SU-DHL-6 (cell line): ENCODE data around the gene C1QC.

Source experiments
- H2AFZ ChIP-seq: fragments of 200-600 bp; sonication (generic); 2 replicates; pipeline ENCODE4 v1.6.1; 2014; ENCODE audit warnings: low read depth, mild to moderate bottlenecking, moderate library complexity, mixed read lengths, antibody characterized with exemption, low read length; ENCODE audit not compliant: severe bottlenecking
- H3F3A ChIP-seq: fragments of 200-600 bp; shearing (Covaris generic); 2 replicates; pipeline ENCODE4 v1.6.0; 2016; ENCODE audit warnings: antibody characterized with exemption, mild to moderate bottlenecking; ENCODE audit not compliant: insufficient read depth
- H3K27ac ChIP-seq: fragments of 200-600 bp; sonication (generic); 2 replicates; pipeline ENCODE4 v1.5.1; 2016; ENCODE audit warnings: low read depth, mild to moderate bottlenecking, low read length, moderate library complexity, mixed read lengths
- H3K27me3 ChIP-seq: fragments of 200-600 bp; sonication (generic), shearing (Covaris generic); 2 replicates; pipeline ENCODE4 v1.6.0; 2014; ENCODE audit warnings: mild to moderate bottlenecking, low read length
- H3K36me3 ChIP-seq: fragments of 200-600 bp; sonication (generic); 2 replicates; pipeline ENCODE4 v1.6.1; 2014; ENCODE audit warnings: mild to moderate bottlenecking, low read length, mixed read lengths
- H3K4me2 ChIP-seq: fragments of 300-600, 200-600 bp; shearing (Covaris generic), sonication (generic); 2 replicates; pipeline ENCODE4 v1.6.0; 2014; ENCODE audit warnings: low read length, low read depth, mild to moderate bottlenecking; ENCODE audit not compliant: poor library complexity, severe bottlenecking
- H3K4me3 ChIP-seq: fragments of 200-600 bp; sonication (generic); 2 replicates; pipeline ENCODE4 v1.5.1; 2014; ENCODE audit warnings: antibody characterized with exemption, low read length, mild to moderate bottlenecking, mixed read lengths; ENCODE audit not compliant: insufficient read depth, poor library complexity, severe bottlenecking
- H3K79me2 ChIP-seq: fragments of 200-600 bp; sonication (generic); 2 replicates; pipeline ENCODE4 v1.6.1; 2014; ENCODE audit warnings: mild to moderate bottlenecking, low read length, moderate library complexity; ENCODE audit not compliant: insufficient read depth
- H3K9ac ChIP-seq: fragments of 200-600 bp; sonication (generic); 2 replicates; pipeline ENCODE4 v1.7.0; 2014; ENCODE audit warnings: mild to moderate bottlenecking, low read length
- H3K9me2 ChIP-seq: fragments of 200-600 bp; sonication (generic); replicated peaks from 2 replicates; pipeline ENCODE4 v1.6.1; 2014; ENCODE audit warnings: low read length; ENCODE audit not compliant: insufficient read depth
- H3K9me3 ChIP-seq: fragments of 200-600 bp; sonication (generic); 2 replicates; pipeline ENCODE4 v1.6.1; 2014; ENCODE audit warnings: low read length, mixed read lengths; ENCODE audit not compliant: insufficient read depth
- H4K20me1 ChIP-seq: fragments of 200-600 bp; sonication (generic); 2 replicates; pipeline ENCODE4 v1.6.1; 2014; ENCODE audit warnings: low read depth, mild to moderate bottlenecking, antibody characterized with exemption, low read length, moderate library complexity, mixed read lengths
- EZH2phosphoT487 ChIP-seq: fragments of 200-600 bp; sonication (generic), shearing (Covaris generic); conservative IDR thresholded peaks from 2 replicates; pipeline ENCODE4 v1.6.1; 2018; ENCODE audit warnings: mild to moderate bottlenecking, antibody characterized with exemption, low read length, moderate library complexity, mixed read lengths
- TF ChIP-seq, protein P1 (sequence below): fragments of 200-600 bp; sonication (generic); IDR thresholded peaks from one replicate; pipeline ENCODE4 v1.5.1; 2017; ENCODE audit warnings: antibody characterized with exemption, mild to moderate bottlenecking, low read length, moderate library complexity; ENCODE audit not compliant: insufficient read depth, poor library complexity, severe bottlenecking

Gene C1QC

DNA sequence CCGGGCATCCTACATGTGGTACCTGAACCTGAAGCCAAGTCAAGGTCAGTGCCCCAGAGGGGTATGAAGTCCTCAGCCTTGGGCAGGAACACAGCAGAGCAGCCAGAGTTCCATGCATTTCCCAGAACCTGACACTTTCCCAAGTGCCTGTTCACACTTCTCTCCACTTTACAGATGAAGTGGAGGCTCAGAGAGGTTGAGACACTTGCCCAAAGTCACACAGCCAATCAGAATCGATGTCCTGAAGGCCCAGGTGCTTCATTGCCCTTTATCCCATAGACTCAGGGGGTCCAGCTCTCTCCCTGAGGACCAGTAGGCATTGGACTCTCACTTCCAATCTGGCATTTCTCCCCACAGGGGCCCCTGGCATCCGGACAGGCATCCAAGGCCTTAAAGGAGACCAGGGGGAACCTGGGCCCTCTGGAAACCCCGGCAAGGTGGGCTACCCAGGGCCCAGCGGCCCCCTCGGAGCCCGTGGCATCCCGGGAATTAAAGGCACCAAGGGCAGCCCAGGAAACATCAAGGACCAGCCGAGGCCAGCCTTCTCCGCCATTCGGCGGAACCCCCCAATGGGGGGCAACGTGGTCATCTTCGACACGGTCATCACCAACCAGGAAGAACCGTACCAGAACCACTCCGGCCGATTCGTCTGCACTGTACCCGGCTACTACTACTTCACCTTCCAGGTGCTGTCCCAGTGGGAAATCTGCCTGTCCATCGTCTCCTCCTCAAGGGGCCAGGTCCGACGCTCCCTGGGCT lies 4.8 kb upstream of the C1QC start:
- Histone ChIP-seq H3K27ac (no peak overlapping the region), H3K4me2 (no peak overlapping the region), H4K20me1 (no peaks in the 10 kb centered on the region), H3K4me3 (no peak overlapping the region), H3K9me2 (no peaks in the 10 kb centered on the region), H3K9me3 (no peaks in the 10 kb centered on the region), H3K9ac (no peak overlapping the region), H3F3A (no peaks in the 10 kb centered on the region), H3K79me2 (no peaks in the 10 kb centered on the region), H3K36me3 (no peaks in the 10 kb centered on the region), H3K27me3 (no peaks in the 10 kb centered on the region), H2AFZ (no peak overlapping the region)
- TF ChIP-seq, protein P1, sequence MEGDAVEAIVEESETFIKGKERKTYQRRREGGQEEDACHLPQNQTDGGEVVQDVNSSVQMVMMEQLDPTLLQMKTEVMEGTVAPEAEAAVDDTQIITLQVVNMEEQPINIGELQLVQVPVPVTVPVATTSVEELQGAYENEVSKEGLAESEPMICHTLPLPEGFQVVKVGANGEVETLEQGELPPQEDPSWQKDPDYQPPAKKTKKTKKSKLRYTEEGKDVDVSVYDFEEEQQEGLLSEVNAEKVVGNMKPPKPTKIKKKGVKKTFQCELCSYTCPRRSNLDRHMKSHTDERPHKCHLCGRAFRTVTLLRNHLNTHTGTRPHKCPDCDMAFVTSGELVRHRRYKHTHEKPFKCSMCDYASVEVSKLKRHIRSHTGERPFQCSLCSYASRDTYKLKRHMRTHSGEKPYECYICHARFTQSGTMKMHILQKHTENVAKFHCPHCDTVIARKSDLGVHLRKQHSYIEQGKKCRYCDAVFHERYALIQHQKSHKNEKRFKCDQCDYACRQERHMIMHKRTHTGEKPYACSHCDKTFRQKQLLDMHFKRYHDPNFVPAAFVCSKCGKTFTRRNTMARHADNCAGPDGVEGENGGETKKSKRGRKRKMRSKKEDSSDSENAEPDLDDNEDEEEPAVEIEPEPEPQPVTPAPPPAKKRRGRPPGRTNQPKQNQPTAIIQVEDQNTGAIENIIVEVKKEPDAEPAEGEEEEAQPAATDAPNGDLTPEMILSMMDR = no peak
- no peak for TF ChIP-seq EZH2phosphoT487

DNA sequence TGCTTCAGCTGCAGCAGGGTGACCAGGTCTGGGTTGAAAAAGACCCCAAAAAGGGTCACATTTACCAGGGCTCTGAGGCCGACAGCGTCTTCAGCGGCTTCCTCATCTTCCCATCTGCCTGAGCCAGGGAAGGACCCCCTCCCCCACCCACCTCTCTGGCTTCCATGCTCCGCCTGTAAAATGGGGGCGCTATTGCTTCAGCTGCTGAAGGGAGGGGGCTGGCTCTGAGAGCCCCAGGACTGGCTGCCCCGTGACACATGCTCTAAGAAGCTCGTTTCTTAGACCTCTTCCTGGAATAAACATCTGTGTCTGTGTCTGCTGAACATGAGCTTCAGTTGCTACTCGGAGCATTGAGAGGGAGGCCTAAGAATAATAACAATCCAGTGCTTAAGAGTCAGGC lies 4.1 kb upstream of the C1QC start:
- Histone ChIP-seq H3F3A (no peaks in the 10 kb centered on the region), H3K36me3 (no peaks in the 10 kb centered on the region), H3K79me2 (no peaks in the 10 kb centered on the region), H3K9ac (no peak overlapping the region), H3K27ac (no peak overlapping the region), H3K27me3 (no peaks in the 10 kb centered on the region), H3K9me3 (no peaks in the 10 kb centered on the region), H3K4me3 (no peak overlapping the region), H3K4me2 (no peak overlapping the region), H3K9me2 (no peaks in the 10 kb centered on the region), H2AFZ (no peak overlapping the region), H4K20me1 (no peaks in the 10 kb centered on the region)
- TF ChIP-seq, protein P1 = no peak
- no peak for TF ChIP-seq EZH2phosphoT487

DNA sequence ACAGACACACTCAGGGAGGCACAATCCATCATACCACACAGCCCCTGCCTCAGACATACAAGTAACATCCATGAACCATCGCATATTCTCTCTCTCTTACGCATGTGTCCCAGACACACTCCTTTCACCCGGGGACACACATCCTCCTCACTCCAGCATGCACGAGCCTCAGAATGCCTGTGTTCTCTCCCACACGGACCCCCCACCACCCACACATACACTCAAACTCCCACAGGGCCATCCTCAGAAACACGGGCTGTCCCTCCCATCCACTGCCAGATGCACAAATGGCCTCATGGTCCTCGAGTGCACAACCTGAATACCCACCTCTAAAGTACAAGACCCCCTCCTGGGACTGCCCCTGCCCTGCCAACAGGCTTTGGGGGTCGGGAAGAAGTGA lies 2.2 kb upstream of the C1QC start:
- no peak overlapping the region for H2AFZ ChIP-seq
- no peaks in the 10 kb centered on the region for H3F3A ChIP-seq
- no peak overlapping the region for H3K4me3 ChIP-seq
- H3K9ac ChIP-seq = no peak overlapping the region
- H3K36me3 ChIP-seq = no peaks in the 10 kb centered on the region
- H3K27me3 ChIP-seq = no peaks in the 10 kb centered on the region
- H4K20me1 ChIP-seq = no peaks in the 10 kb centered on the region
- no peaks in the 10 kb centered on the region for H3K9me3 ChIP-seq
- H3K4me2 ChIP-seq = no peak overlapping the region
- H3K27ac ChIP-seq = no peak overlapping the region
- no peaks in the 10 kb centered on the region for H3K79me2 ChIP-seq
- TF ChIP-seq, protein P1 = no peak
- no peak for TF ChIP-seq EZH2phosphoT487
- H3K9me2 ChIP-seq = no peaks in the 10 kb centered on the region
